Nephron progenitor cell (in vitro differentiated cells): Measurements from ENCODE around the gene GIPC3.

Experiments
- DNase-seq: peaks from one replicate; pipeline ENCODE4 v3.0.0; 2021
- H3K27ac Mint-ChIP-seq: 2 replicates; pipeline ENCODE4 v1.8.0; 2021; ENCODE audit warnings: mild to moderate bottlenecking, moderate library complexity, mixed read lengths
- H3K27me3 Mint-ChIP-seq: 2 replicates; pipeline ENCODE4 v1.8.0; 2021; ENCODE audit warnings: mild to moderate bottlenecking, low read depth, mixed read lengths; ENCODE audit not compliant: poor library complexity
- H3K36me3 Mint-ChIP-seq: 2 replicates; pipeline ENCODE4 v1.8.0; 2021; ENCODE audit warnings: low read depth, mixed read lengths
- H3K4me1 Mint-ChIP-seq: 2 replicates; pipeline ENCODE4 v1.8.0; 2021; ENCODE audit warnings: mixed read lengths
- H3K4me3 Mint-ChIP-seq: 2 replicates; pipeline ENCODE4 v1.8.0; 2021; ENCODE audit warnings: mild to moderate bottlenecking, moderate library complexity, mixed read lengths
- H3K9me3 Mint-ChIP-seq: 2 replicates; pipeline ENCODE4 v1.8.0; 2021; ENCODE audit warnings: mild to moderate bottlenecking, moderate library complexity, mixed read lengths
- CTCF ChIP-seq: fragments of 200-600 bp; sonication (generic); IDR thresholded peaks from 2 replicates; pipeline ENCODE4 v1.5.0; 2021; ENCODE audit warnings: antibody characterized with exemption

Gene GIPC3

GRCh38 chr19:3537438-3538240, 47.6 kb upstream of the GIPC3 start:
- H3K27me3 Mint-ChIP-seq = no peaks in the 10 kb centered on the region
- peaks cover 19% of the 10 kb centered on the region for H3K36me3 Mint-ChIP-seq
- H3K4me3 Mint-ChIP-seq = no peak overlapping the region
- H3K4me1 Mint-ChIP-seq = peaks cover 6% of the 10 kb centered on the region
- no peak for DNase-seq
- no peak for TF ChIP-seq CTCF
- H3K9me3 Mint-ChIP-seq = no peaks in the 10 kb centered on the region
- peak overlapping the region; percentile 90 for H3K27ac Mint-ChIP-seq

- H3K27me3 Mint-ChIP-seq = no peaks in the 10 kb centered on the region
- TF ChIP-seq CTCF = no peak
- no peak overlapping the region for H3K4me3 Mint-ChIP-seq
- H3K4me1 Mint-ChIP-seq = peaks cover 6% of the 10 kb centered on the region
- no peaks in the 10 kb centered on the region for H3K9me3 Mint-ChIP-seq
- no peak for DNase-seq
- H3K27ac Mint-ChIP-seq = peak overlapping the region; percentile 64
- H3K36me3 Mint-ChIP-seq = peaks cover 19% of the 10 kb centered on the region
Observed at GRCh38 chr19:3538258-3538929, 46.9 kb upstream of the GIPC3 start.

- peak; percentile 32 for DNase-seq
- H3K27ac Mint-ChIP-seq = peak within 1 kb of the TSS; percentile 64
- no peak for TF ChIP-seq CTCF
- H3K4me3 Mint-ChIP-seq = no peak within 1 kb of the TSS
- no peaks in the 10 kb centered on the region for H3K9me3 Mint-ChIP-seq
- peaks cover 16% of the 10 kb centered on the region for H3K36me3 Mint-ChIP-seq
- no peaks in the 10 kb centered on the region for H3K27me3 Mint-ChIP-seq
- H3K4me1 Mint-ChIP-seq = peaks cover 6% of the 10 kb centered on the region
Observed at GRCh38 chr19:3538965-3539755, 46.1 kb upstream of the GIPC3 start, which contains the start of gene TEKTIP1. Gene TEKTIP1 (plus strand): TSS chr19:3539174. CDS start chr19:3539178, 4 bp downstream.

- no peaks in the 10 kb centered on the region for H3K27me3 Mint-ChIP-seq
- H3K4me1 Mint-ChIP-seq = peaks cover 6% of the 10 kb centered on the region
- DNase-seq = no peak
- peaks cover 11% of the 10 kb centered on the region for H3K36me3 Mint-ChIP-seq
- H3K4me3 Mint-ChIP-seq = no peak overlapping the region
- no peak overlapping the region for H3K27ac Mint-ChIP-seq
- no peak for TF ChIP-seq CTCF
- H3K9me3 Mint-ChIP-seq = no peaks in the 10 kb centered on the region
Observed at GRCh38 chr19:3539756-3540118, 45.5 kb upstream of the GIPC3 start.

GRCh38 chr19:3543150-3544057, 41.9 kb upstream of the GIPC3 start:
- no peak for DNase-seq
- no peak overlapping the region for H3K4me3 Mint-ChIP-seq
- TF ChIP-seq CTCF = no peak
- H3K27me3 Mint-ChIP-seq = no peaks in the 10 kb centered on the region
- H3K9me3 Mint-ChIP-seq = no peaks in the 10 kb centered on the region
- no peak overlapping the region for H3K27ac Mint-ChIP-seq
- H3K36me3 Mint-ChIP-seq = peaks cover 10% of the 10 kb centered on the region
- peaks cover 6% of the 10 kb centered on the region for H3K4me1 Mint-ChIP-seq
